Measurements from ENCODE around the gene USP17L18. TPM values are rescaled to one million over a fixed set of nuclear protein-coding genes. Genes with fewer than 3 reads are reported as not detected.
"Not testable (repeated sequence)": the region's sequence is repeated elsewhere in the genome, so short reads cannot be mapped to it uniquely, and the experiment has no call there.

Gene USP17L18, protein sequence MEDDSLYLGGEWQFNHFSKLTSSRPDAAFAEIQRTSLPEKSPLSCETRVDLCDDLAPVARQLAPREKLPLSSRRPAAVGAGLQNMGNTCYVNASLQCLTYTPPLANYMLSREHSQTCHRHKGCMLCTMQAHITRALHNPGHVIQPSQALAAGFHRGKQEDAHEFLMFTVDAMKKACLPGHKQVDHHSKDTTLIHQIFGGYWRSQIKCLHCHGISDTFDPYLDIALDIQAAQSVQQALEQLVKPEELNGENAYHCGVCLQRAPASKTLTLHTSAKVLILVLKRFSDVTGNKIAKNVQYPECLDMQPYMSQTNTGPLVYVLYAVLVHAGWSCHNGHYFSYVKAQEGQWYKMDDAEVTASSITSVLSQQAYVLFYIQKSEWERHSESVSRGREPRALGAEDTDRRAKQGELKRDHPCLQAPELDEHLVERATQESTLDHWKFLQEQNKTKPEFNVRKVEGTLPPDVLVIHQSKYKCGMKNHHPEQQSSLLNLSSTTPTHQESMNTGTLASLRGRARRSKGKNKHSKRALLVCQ
- not detected for total RNA-seq (2021; fragmentation: NEBNext Ultra II Directional; extraction: Animal tissue kit (Norgen Biotek cat#: 25700))
- long read RNA-seq: 0 reads

DNA sequence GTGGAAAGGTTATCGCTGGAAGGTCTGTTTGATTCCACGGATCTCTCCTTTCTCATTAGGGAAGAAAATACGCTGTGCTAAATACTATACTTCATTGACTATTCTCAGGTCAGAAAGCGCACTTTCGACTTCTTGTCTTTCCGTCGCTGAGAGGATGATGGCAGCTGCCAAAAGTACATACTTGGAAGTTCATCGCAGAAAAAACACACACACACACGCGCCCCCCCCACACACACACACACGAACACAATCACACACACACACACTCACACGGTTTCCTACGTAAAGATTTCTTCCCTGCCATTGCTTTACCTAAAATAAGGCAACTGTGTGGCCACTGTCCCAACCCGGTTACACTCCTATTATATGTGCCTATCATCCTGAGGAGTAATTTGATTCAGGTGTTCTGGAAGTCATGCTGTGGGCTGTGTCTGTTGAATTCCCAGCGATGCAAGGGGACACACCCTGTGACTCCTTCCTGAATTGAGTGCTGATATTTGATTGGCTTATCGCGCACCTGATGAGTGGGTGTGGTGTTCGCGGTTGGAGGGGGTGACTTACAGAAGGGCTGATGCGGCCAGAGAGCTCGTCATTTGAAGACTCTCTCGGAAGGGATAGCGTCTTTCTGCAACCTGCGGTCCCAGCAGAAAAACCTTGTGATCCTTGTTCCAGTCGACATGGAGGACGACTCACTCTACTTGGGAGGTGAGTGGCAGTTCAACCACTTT, at the start of gene USP17L18:
TSS of gene USP17L18 (plus strand) at position 678 of the 728 bp plus-strand sequence. CDS start at position 678, 0 bp downstream.
- H3K9me3 Mint-ChIP-seq; H3K36me3 Mint-ChIP-seq (ENCODE audit: low read depth); H3K27me3 Mint-ChIP-seq (ENCODE audit: insufficient read depth); H3K27ac Mint-ChIP-seq; H3K4me1 Mint-ChIP-seq (ENCODE audit: low read depth); H3K4me3 Mint-ChIP-seq: not testable (repeated sequence)
- peak; percentile 23 for DNase-seq

DNA sequence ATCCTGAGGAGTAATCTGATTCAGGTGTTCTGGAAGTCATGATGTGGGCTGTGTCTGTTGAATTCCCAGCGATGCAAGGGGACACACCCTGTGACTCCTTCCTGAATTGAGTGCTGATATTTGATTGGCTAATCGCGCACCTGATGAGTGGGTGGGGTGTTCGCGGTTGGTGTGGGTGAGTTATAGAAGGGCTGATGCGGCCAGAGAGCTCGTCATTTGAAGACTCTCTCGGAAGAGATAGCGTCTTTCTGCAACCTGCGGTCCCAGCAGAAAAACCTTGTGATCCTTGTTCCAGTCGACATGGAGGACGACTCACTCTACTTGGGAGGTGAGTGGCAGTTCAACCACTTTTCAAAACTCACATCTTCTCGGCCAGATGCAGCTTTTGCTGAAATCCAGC, 38.1 kb upstream of the USP17L18 start, which contains the start of gene USP17L10:
TSS of gene USP17L10 (plus strand) at position 301 of the 400 bp plus-strand sequence. CDS start at position 301, 0 bp downstream.
- H3K36me3 Mint-ChIP-seq (ENCODE audit: low read depth); DNase-seq; H3K27me3 Mint-ChIP-seq (ENCODE audit: insufficient read depth); H3K9me3 Mint-ChIP-seq; H3K27ac Mint-ChIP-seq; H3K4me1 Mint-ChIP-seq (ENCODE audit: low read depth); H3K4me3 Mint-ChIP-seq: not testable (repeated sequence)

DNA sequence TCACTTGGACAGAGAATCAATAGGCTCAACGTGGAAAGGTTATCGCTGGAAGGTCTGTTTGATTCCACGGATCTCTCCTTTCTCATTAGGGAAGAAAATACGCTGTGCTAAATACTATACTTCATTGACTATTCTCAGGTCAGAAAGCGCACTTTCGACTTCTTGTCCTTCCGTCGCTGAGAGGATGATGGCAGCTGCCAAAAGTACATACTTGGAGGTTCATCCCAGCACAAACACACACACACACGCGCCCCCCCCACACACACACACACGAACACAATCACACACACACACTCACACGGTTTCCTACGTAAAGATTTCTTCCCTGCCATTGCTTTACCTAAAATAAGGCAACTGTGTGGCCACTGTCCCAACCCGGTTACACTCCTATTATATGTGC, 33.7 kb upstream of the USP17L18 start:
- not testable (repeated sequence) for H3K4me3 Mint-ChIP-seq, H3K27ac Mint-ChIP-seq

DNA sequence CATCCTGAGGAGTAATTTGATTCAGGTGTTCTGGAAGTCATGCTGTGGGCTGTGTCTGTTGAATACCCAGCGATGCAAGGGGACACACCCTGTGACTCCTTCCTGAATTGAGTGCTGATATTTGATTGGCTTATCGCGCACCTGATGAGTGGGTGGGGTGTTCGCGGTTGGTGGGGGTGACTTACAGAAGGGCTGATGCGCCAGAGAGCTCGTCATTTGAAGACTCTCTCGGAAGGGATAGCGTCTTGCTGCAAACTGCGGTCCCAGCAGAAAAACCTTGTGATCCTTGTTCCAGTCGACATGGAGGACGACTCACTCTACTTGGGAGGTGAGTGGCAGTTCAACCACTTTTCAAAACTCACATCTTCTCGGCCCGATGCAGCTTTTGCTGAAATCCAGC, 33.3 kb upstream of the USP17L18 start, which contains the start of gene USP17L11:
TSS of gene USP17L11 (plus strand) at position 301 of the 400 bp plus-strand sequence. CDS start at position 301, 0 bp downstream.
- not testable (repeated sequence) for H3K36me3 Mint-ChIP-seq (ENCODE audit: low read depth); H3K9me3 Mint-ChIP-seq; H3K4me3 Mint-ChIP-seq; H3K4me1 Mint-ChIP-seq (ENCODE audit: low read depth); DNase-seq; H3K27ac Mint-ChIP-seq; H3K27me3 Mint-ChIP-seq (ENCODE audit: insufficient read depth)

More for the DNA sequence above, 33.7 kb upstream of the USP17L18 start:
- not testable (repeated sequence) for H3K9me3 Mint-ChIP-seq; H3K36me3 Mint-ChIP-seq (ENCODE audit: low read depth); H3K4me1 Mint-ChIP-seq (ENCODE audit: low read depth); H3K27me3 Mint-ChIP-seq (ENCODE audit: insufficient read depth)
- DNase-seq: peak; percentile 0

DNA sequence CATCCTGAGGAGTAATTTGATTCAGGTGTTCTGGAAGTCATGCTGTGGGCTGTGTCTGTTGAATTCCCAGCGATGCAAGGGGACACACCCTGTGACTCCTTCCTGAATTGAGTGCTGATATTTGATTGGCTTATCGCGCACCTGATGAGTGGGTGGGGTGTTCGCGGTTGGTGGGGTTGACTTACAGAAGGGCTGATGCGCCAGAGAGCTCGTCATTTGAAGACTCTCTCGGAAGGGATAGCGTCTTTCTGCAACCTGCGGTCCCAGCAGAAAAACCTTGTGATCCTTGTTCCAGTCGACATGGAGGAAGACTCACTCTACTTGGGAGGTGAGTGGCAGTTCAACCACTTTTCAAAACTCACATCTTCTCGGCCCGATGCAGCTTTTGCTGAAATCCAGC, 28.6 kb upstream of the USP17L18 start, which contains the start of gene USP17L12:
TSS of gene USP17L12 (plus strand) at position 301 of the 400 bp plus-strand sequence. CDS start at position 301, 0 bp downstream.
- H3K27ac Mint-ChIP-seq; H3K9me3 Mint-ChIP-seq; H3K27me3 Mint-ChIP-seq (ENCODE audit: insufficient read depth); H3K4me3 Mint-ChIP-seq; DNase-seq; H3K36me3 Mint-ChIP-seq (ENCODE audit: low read depth); H3K4me1 Mint-ChIP-seq (ENCODE audit: low read depth): not testable (repeated sequence)

DNA sequence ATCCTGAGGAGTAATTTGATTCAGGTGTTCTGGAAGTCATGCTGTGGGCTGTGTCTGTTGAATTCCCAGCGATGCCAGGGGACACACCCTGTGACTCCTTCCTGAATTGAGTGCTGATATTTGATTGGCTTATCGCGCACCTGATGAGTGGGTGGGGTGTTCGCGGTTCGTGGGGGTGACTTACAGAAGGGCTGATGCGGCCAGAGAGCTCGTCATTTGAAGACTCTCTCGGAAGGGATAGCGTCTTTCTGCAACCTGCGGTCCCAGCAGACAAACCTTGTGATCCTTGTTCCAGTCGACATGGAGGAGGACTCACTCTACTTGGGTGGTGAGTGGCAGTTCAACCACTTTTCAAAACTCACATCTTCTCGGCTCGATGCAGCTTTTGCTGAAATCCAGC, 23.8 kb upstream of the USP17L18 start, which contains the start of gene USP17L13:
TSS of gene USP17L13 (plus strand) at position 301 of the 400 bp plus-strand sequence. CDS start at position 301, 0 bp downstream.
- H3K4me1 Mint-ChIP-seq (ENCODE audit: low read depth); H3K9me3 Mint-ChIP-seq; H3K36me3 Mint-ChIP-seq (ENCODE audit: low read depth); DNase-seq; H3K27ac Mint-ChIP-seq; H3K27me3 Mint-ChIP-seq (ENCODE audit: insufficient read depth); H3K4me3 Mint-ChIP-seq: not testable (repeated sequence)

DNA sequence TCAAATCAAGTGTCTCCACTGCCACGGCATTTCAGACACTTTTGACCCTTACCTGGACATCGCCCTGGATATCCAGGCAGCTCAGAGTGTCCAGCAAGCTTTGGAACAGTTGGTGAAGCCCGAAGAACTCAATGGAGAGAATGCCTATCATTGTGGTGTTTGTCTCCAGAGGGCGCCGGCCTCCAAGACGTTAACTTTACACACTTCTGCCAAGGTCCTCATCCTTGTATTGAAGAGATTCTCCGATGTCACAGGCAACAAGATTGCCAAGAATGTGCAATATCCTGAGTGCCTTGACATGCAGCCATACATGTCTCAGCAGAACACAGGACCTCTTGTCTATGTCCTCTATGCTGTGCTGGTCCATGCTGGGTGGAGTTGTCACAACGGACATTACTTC, 18.2 kb upstream of the USP17L18 start:
- H3K27ac Mint-ChIP-seq; H3K36me3 Mint-ChIP-seq (ENCODE audit: low read depth); H3K4me1 Mint-ChIP-seq (ENCODE audit: low read depth); H3K9me3 Mint-ChIP-seq; DNase-seq; H3K27me3 Mint-ChIP-seq (ENCODE audit: insufficient read depth); H3K4me3 Mint-ChIP-seq: not testable (repeated sequence)

DNA sequence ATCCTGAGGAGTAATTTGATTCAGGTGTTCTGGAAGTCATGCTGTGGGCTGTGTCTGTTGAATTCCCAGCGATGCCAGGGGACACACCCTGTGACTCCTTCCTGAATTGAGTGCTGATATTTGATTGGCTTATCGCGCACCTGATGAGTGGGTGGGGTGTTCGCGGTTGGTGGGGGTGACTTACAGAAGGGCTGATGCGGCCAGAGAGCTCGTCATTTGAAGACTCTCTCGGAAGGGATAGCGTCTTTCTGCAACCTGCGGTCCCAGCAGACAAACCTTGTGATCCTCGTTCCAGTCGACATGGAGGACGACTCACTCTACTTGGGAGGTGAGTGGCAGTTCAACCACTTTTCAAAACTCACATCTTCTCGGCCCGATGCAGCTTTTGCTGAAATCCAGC, 14.3 kb upstream of the USP17L18 start, which contains the start of gene USP17L15:
TSS of gene USP17L15 (plus strand) at position 301 of the 400 bp plus-strand sequence. CDS start at position 301, 0 bp downstream.
- DNase-seq: not testable (repeated sequence)

DNA sequence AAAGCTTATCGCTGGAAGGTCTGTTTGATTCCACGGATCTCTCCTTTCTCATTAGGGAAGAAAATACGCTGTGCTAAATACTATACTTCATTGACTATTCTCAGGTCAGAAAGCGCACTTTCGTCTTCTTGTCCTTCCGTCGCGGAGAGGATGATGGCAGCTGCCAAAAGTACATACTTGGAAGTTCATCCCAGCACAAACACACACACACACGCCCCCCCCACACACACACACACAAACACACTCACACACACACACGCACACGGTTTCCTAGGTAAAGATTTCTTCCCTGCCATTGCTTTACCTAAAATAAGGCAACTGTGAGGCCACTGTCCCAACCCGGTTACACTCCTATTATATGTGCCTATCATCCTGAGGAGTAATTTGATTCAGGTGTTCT, 10.0 kb upstream of the USP17L18 start:
- not testable (repeated sequence) for DNase-seq; H3K4me3 Mint-ChIP-seq; H3K27ac Mint-ChIP-seq; H3K36me3 Mint-ChIP-seq (ENCODE audit: low read depth); H3K27me3 Mint-ChIP-seq (ENCODE audit: insufficient read depth); H3K4me1 Mint-ChIP-seq (ENCODE audit: low read depth); H3K9me3 Mint-ChIP-seq

More for the DNA sequence above, 14.3 kb upstream of the USP17L18 start, which contains the start of gene USP17L15:
- H3K4me3 Mint-ChIP-seq; H3K9me3 Mint-ChIP-seq; H3K4me1 Mint-ChIP-seq (ENCODE audit: low read depth); H3K27me3 Mint-ChIP-seq (ENCODE audit: insufficient read depth); H3K27ac Mint-ChIP-seq; H3K36me3 Mint-ChIP-seq (ENCODE audit: low read depth): not testable (repeated sequence)

DNA sequence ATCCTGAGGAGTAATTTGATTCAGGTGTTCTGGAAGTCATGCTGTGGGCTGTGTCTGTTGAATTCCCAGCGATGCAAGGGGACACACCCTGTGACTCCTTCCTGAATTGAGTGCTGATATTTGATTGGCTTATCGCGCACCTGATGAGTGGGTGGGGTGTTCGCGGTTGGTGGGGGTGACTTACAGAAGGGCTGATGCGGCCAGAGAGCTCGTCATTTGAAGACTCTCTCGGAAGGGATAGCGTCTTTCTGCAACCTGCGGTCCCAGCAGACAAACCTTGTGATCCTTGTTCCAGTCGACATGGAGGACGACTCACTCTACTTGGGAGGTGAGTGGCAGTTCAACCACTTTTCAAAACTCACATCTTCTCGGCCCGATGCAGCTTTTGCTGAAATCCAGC, 4.9 kb upstream of the USP17L18 start, which contains the start of gene USP17L17:
TSS of gene USP17L17 (plus strand) at position 301 of the 400 bp plus-strand sequence. CDS start at position 301, 0 bp downstream.
- not testable (repeated sequence) for DNase-seq; H3K27ac Mint-ChIP-seq; H3K4me3 Mint-ChIP-seq; H3K27me3 Mint-ChIP-seq (ENCODE audit: insufficient read depth); H3K9me3 Mint-ChIP-seq; H3K4me1 Mint-ChIP-seq (ENCODE audit: low read depth); H3K36me3 Mint-ChIP-seq (ENCODE audit: low read depth)

DNA sequence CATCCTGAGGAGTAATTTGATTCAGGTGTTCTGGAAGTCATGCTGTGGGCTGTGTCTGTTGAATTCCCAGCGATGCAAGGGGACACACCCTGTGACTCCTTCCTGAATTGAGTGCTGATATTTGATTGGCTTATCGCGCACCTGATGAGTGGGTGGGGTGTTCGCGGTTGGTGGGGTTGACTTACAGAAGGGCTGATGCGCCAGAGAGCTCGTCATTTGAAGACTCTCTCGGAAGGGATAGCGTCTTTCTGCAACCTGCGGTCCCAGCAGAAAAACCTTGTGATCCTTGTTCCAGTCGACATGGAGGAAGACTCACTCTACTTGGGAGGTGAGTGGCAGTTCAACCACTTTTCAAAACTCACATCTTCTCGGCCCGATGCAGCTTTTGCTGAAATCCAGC, 4.6 kb downstream of the USP17L18 start, which contains the start of gene USP17L19:
TSS of gene USP17L19 (plus strand) at position 301 of the 400 bp plus-strand sequence. CDS start at position 301, 0 bp downstream.
- not testable (repeated sequence) for H3K36me3 Mint-ChIP-seq (ENCODE audit: low read depth); H3K4me3 Mint-ChIP-seq; H3K4me1 Mint-ChIP-seq (ENCODE audit: low read depth); H3K9me3 Mint-ChIP-seq; H3K27ac Mint-ChIP-seq; H3K27me3 Mint-ChIP-seq (ENCODE audit: insufficient read depth); DNase-seq

DNA sequence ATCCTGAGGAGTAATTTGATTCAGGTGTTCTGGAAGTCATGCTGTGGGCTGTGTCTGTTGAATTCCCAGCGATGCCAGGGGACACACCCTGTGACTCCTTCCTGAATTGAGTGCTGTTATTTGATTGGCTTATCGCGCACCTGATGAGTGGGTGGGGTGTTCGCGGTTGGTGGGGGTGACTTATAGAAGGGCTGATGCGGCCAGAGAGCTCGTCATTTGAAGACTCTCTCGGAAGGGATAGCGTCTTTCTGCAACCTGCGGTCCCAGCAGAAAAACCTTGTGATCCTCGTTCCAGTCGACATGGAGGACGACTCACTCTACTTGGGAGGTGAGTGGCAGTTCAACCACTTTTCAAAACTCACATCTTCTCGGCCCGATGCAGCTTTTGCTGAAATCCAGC, 9.4 kb downstream of the USP17L18 start, which contains the start of gene USP17L20:
TSS of gene USP17L20 (plus strand) at position 301 of the 400 bp plus-strand sequence. CDS start at position 301, 0 bp downstream.
- not testable (repeated sequence) for H3K4me1 Mint-ChIP-seq (ENCODE audit: low read depth); H3K27ac Mint-ChIP-seq; H3K36me3 Mint-ChIP-seq (ENCODE audit: low read depth); H3K4me3 Mint-ChIP-seq; DNase-seq; H3K9me3 Mint-ChIP-seq; H3K27me3 Mint-ChIP-seq (ENCODE audit: insufficient read depth)

DNA sequence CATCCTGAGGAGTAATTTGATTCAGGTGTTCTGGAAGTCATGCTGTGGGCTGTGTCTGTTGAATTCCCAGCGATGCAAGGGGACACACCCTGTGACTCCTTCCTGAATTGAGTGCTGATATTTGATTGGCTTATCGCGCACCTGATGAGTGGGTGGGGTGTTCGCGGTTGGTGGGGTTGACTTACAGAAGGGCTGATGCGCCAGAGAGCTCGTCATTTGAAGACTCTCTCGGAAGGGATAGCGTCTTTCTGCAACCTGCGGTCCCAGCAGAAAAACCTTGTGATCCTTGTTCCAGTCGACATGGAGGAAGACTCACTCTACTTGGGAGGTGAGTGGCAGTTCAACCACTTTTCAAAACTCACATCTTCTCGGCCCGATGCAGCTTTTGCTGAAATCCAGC, 14.1 kb downstream of the USP17L18 start, which contains the start of gene USP17L21:
TSS of gene USP17L21 (plus strand) at position 301 of the 400 bp plus-strand sequence. CDS start at position 301, 0 bp downstream.
- not testable (repeated sequence) for H3K36me3 Mint-ChIP-seq (ENCODE audit: low read depth); DNase-seq; H3K4me3 Mint-ChIP-seq; H3K27ac Mint-ChIP-seq; H3K9me3 Mint-ChIP-seq; H3K27me3 Mint-ChIP-seq (ENCODE audit: insufficient read depth); H3K4me1 Mint-ChIP-seq (ENCODE audit: low read depth)

All from HFFc6 (cell line).